ENCODE measurements around the gene CNOT6L. TPM values are rescaled to one million over a fixed set of nuclear protein-coding genes. Genes with fewer than 3 reads are reported as not detected.

The CNOT6L gene
- polyA plus RNA-seq, 1 of the 3 experiments (the other 2 are of a cell fraction): 2.8 TPM

DNA sequence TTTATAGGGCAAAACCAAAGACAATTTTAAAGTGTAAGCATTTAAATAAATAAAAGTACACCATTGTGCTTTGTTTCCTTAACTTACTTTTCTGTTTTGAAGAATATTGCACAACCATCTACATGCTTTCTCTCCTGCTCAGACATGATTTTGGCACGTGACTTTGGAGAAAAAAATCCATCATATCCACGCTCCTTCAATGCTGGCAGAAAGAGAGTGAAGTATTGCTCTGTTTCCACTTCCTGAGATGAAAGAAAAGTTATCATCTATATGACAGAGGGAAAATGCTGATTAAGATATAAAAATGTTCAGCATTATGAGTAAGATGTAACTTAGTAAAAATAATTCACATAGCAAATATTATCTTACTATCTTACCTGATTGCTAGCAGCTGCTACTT is 77.1 kb downstream of the CNOT6L start:
- Histone ChIP-seq H3K4me3 (ENCODE audit: low read depth in 2 of 2, low read length in 1 of 2) (no peak overlapping the region), H3K9me2 (no peaks in the 10 kb centered on the region), H3K36me3 (replicated peaks in 1 of 2; ENCODE audit: control insufficient read depth in 1 of 2, insufficient read depth in 2 of 2, low read length in 1 of 2) (peaks cover 24 to 26% of the 10 kb centered on the region in 2 experiments), H2AFZ (ENCODE audit: low read depth) (no peak overlapping the region), H3K79me2 (ENCODE audit: insufficient read depth) (no peaks in the 10 kb centered on the region), H3F3A (replicated peaks; ENCODE audit: insufficient read depth) (no peaks in the 10 kb centered on the region), H3K27ac (ENCODE audit: low read depth in 2 of 2, low read length in 1 of 2) (no peak overlapping the region), H3K9me3 (no peaks in the 10 kb centered on the region), H3K4me1 (ENCODE audit: control insufficient read depth in 1 of 2, insufficient read depth in 2 of 2, low read depth in 1 of 2, low read length in 1 of 2) (no peaks in the 10 kb centered on the region), H3K27me3 (ENCODE audit: insufficient read depth) (no peaks in the 10 kb centered on the region), H3K9ac (no peak overlapping the region), H3K4me2 (no peak overlapping the region), H4K20me1 (ENCODE audit: insufficient read depth) (no peaks in the 10 kb centered on the region)
- 97% methylated on average over 2 of the region's 2 CpGs for WGBS (ENCODE audit: low lambda C conversion rate)
- TF ChIP-seq, protein P1, sequence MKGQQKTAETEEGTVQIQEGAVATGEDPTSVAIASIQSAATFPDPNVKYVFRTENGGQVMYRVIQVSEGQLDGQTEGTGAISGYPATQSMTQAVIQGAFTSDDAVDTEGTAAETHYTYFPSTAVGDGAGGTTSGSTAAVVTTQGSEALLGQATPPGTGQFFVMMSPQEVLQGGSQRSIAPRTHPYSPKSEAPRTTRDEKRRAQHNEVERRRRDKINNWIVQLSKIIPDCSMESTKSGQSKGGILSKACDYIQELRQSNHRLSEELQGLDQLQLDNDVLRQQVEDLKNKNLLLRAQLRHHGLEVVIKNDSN (IDR thresholded peaks at IDR 0.05; ENCODE audit: borderline replicate concordance, low read depth): no peak
- TF ChIP-seq JUND (IDR thresholded peaks at IDR 0.05): no peak
- TF ChIP-seq GATA2 (CRISPR knock-in tag; IDR thresholded peaks at IDR 0.05): no peak
- no peak for TF ChIP-seq RXRA (IDR thresholded peaks at IDR 0.05; ENCODE audit: borderline replicate concordance, low read depth)
- no peak for TF ChIP-seq USF2 (IDR thresholded peaks at IDR 0.05; ENCODE audit: borderline replicate concordance, low read depth, low read length)
- TF ChIP-seq EZH2phosphoT487 (IDR thresholded peaks at IDR 0.05; ENCODE audit: borderline replicate concordance, low read depth): no peak
- no peak for TF ChIP-seq FOSL2 (IDR thresholded peaks at IDR 0.05; ENCODE audit: borderline replicate concordance, low read depth)
- no peak for DNase-seq
- CTCF ChIA-PET: no interaction called here
- POLR2A ChIA-PET: no interaction called here

GRCh38 chr4:77740480-77740879 is 78.7 kb downstream of the CNOT6L start:
- POLR2A ChIA-PET: no interaction called here
- Histone ChIP-seq H3K36me3 (replicated peaks in 1 of 2; ENCODE audit: control insufficient read depth in 1 of 2, insufficient read depth in 2 of 2, low read length in 1 of 2) (peaks cover 21 to 26% of the 10 kb centered on the region in 2 experiments), H3K9me3 (no peaks in the 10 kb centered on the region), H4K20me1 (ENCODE audit: insufficient read depth) (no peaks in the 10 kb centered on the region), H3K9me2 (no peaks in the 10 kb centered on the region), H3K4me3 (ENCODE audit: low read depth in 2 of 2, low read length in 1 of 2) (no peak overlapping the region), H3K79me2 (ENCODE audit: insufficient read depth) (no peaks in the 10 kb centered on the region), H3K27me3 (ENCODE audit: insufficient read depth) (no peaks in the 10 kb centered on the region), H3K4me2 (no peak overlapping the region), H3F3A (replicated peaks; ENCODE audit: insufficient read depth) (no peaks in the 10 kb centered on the region), H2AFZ (ENCODE audit: low read depth) (no peak overlapping the region), H3K4me1 (ENCODE audit: control insufficient read depth in 1 of 2, insufficient read depth in 2 of 2, low read depth in 1 of 2, low read length in 1 of 2) (no peaks in the 10 kb centered on the region), H3K27ac (ENCODE audit: low read depth in 2 of 2, low read length in 1 of 2) (no peak overlapping the region), H3K9ac (no peak overlapping the region)
- no peak for DNase-seq
- 96% methylated on average over 4 of the region's 4 CpGs for WGBS (ENCODE audit: low lambda C conversion rate)
- CTCF ChIA-PET: no interaction called here
- TF ChIP-seq TAF1 (IDR thresholded peaks at IDR 0.05; ENCODE audit: borderline replicate concordance, low read depth, low read length): no peak
- TF ChIP-seq, protein P2, sequence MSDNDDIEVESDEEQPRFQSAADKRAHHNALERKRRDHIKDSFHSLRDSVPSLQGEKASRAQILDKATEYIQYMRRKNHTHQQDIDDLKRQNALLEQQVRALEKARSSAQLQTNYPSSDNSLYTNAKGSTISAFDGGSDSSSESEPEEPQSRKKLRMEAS (IDR thresholded peaks at IDR 0.05; ENCODE audit: low read depth): no peak
- TF ChIP-seq CHD2 (IDR thresholded peaks at IDR 0.05; ENCODE audit: low read length, partially characterized antibody): no peak
- no peak for TF ChIP-seq FOXJ3 (CRISPR knock-in tag; IDR thresholded peaks at IDR 0.05)
- no peak for TF ChIP-seq USF2 (IDR thresholded peaks at IDR 0.05; ENCODE audit: borderline replicate concordance, low read depth, low read length)
- no peak for TF ChIP-seq NRF1 (IDR thresholded peaks at IDR 0.05; ENCODE audit: low read depth, low read length)
- no peak for TF ChIP-seq GATA2 (CRISPR knock-in tag; IDR thresholded peaks at IDR 0.05)
- TF ChIP-seq CTCF (IDR thresholded peaks at IDR 0.05): no peak
- TF ChIP-seq SMC3 (IDR thresholded peaks at IDR 0.05; ENCODE audit: low read depth, low read length): no peak
- TF ChIP-seq, protein P1 (IDR thresholded peaks at IDR 0.05; ENCODE audit: borderline replicate concordance, low read depth): no peak
- no peak for TF ChIP-seq EZH2phosphoT487 (IDR thresholded peaks at IDR 0.05; ENCODE audit: borderline replicate concordance, low read depth)
- no peak for TF ChIP-seq TCF12 (IDR thresholded peaks at IDR 0.05)
- TF ChIP-seq, protein P3, sequence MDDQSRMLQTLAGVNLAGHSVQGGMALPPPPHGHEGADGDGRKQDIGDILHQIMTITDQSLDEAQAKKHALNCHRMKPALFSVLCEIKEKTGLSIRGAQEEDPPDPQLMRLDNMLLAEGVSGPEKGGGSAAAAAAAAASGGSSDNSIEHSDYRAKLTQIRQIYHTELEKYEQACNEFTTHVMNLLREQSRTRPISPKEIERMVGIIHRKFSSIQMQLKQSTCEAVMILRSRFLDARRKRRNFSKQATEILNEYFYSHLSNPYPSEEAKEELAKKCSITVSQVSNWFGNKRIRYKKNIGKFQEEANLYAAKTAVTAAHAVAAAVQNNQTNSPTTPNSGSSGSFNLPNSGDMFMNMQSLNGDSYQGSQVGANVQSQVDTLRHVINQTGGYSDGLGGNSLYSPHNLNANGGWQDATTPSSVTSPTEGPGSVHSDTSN (IDR thresholded peaks at IDR 0.05): no peak
- TF ChIP-seq RFX5 (IDR thresholded peaks at IDR 0.05; ENCODE audit: low read length): no peak
- no peak for TF ChIP-seq EP300 (IDR thresholded peaks at IDR 0.05; ENCODE audit: borderline replicate concordance in 1 of 2, low read depth in 1 of 2, low read length in 1 of 2)
- no peak for TF ChIP-seq MEF2A (IDR thresholded peaks at IDR 0.05; ENCODE audit: borderline replicate concordance, low read depth)
- no peak for TF ChIP-seq MXI1 (IDR thresholded peaks at IDR 0.05; ENCODE audit: low read depth, low read length)
